Esophagus (tissue), 2 donors: Measurements from ENCODE around the gene LRP1B. TPM values are rescaled to one million over a fixed set of nuclear protein-coding genes. Genes with fewer than 3 reads are reported as not detected.

Source experiments
- H3K27ac ChIP-seq, 2 donors: one replicate each; pipeline ENCODE4 v1.5.1; 2013; ENCODE audit warnings: low read depth in 2 of 2, mild to moderate bottlenecking in 2 of 2, inconsistent platforms in 1 of 2, low read length in 1 of 2, moderate library complexity in 1 of 2
- H3K27me3 ChIP-seq, 2 donors: one replicate each; pipeline ENCODE4 v1.6.1; 2013; ENCODE audit warnings: low read length in 2 of 2, control low read depth in 1 of 2, mild to moderate bottlenecking in 1 of 2; ENCODE audit not compliant: insufficient read depth in 2 of 2, control insufficient read depth in 1 of 2
- H3K36me3 ChIP-seq, 2 donors: one replicate each; pipeline ENCODE4 v1.6.1; 2013; ENCODE audit warnings: low read length in 1 of 2; ENCODE audit not compliant: control insufficient read depth in 2 of 2, insufficient read depth in 2 of 2
- H3K4me1 ChIP-seq, 2 donors: one replicate each; pipeline ENCODE4 v1.6.1; 2013; ENCODE audit warnings: low read length in 1 of 2; ENCODE audit not compliant: control insufficient read depth in 2 of 2, insufficient read depth in 2 of 2
- H3K4me3 ChIP-seq, 2 donors: one replicate each; pipeline ENCODE4 v1.5.1; 2013; ENCODE audit warnings: low read length in 2 of 2, mild to moderate bottlenecking in 2 of 2, low read depth in 1 of 2, moderate library complexity in 1 of 2
- H3K9me3 ChIP-seq, 2 donors: one replicate each; pipeline ENCODE4 v1.6.1; 2013; ENCODE audit warnings: mild to moderate bottlenecking in 2 of 2, low read depth in 1 of 2, low read length in 1 of 2, moderate library complexity in 1 of 2; ENCODE audit not compliant: control insufficient read depth in 2 of 2, insufficient read depth in 1 of 2
- WGBS, 2 donors: extraction: QIAGEN DNeasy Blood & Tissue Kit; methylation state at CpG; one replicate each; pipeline ENCODE4 v1.1.7; 2013; 5-methylcytosine and 5-hydroxymethylcytosine counted together
- polyA plus RNA-seq, 2 donors: library from polyadenylated mRNA; stranded (reverse); fragments of 200-250 nt; gene quantifications; one replicate each; pipeline ENCODE4 v1.2.3, GENCODE V29; 2013
- donor health status: healthy with polysubstance abuse.
- donor health status: Bipolar disorder and iron deficiency.

The LRP1B gene
- polyA plus RNA-seq, 2 donors = 0.02 to 0.10 TPM

- Histone ChIP-seq H3K4me3 (no peak overlapping the region), H3K27me3 (no peaks in the 10 kb centered on the region), H3K4me1 (no peaks in the 10 kb centered on the region), H3K27ac (no peak overlapping the region), H3K9me3 (no peaks in the 10 kb centered on the region), H3K36me3 (no peaks in the 10 kb centered on the region)
- 90 to 92% methylated on average over 3 of the region's 3 CpGs for WGBS, 2 donors
Measured at GRCh38 chr2:140621583-140622362, 1509.0 kb downstream of the LRP1B start.

DNA sequence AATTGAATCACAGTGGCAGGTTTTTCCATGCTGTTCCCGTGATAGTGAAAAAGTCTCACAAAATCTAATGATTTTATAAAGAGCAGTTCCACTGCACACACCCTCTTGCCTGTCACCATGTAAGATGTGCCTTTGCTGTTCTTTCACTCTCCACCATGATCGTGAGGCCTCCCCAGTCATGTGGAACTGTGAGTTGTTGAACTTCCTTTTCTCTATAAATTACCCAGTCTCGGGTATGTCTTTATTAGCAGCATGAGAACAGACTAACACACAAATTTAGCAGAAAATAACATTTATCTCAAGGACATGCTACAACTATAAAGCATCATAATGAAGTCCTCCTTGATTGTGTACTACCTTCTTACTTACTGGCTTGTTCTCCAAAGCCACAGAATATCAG lies 1526.0 kb downstream of the LRP1B start:
- Histone ChIP-seq H3K27ac (no peak overlapping the region), H3K27me3 (no peaks in the 10 kb centered on the region), H3K4me1 (no peaks in the 10 kb centered on the region), H3K4me3 (no peak overlapping the region), H3K36me3 (no peaks in the 10 kb centered on the region), H3K9me3 (no peaks in the 10 kb centered on the region)
- WGBS, 2 donors = 80 to 82% methylated on average over 3 of the region's 3 CpGs

- Histone ChIP-seq H3K9me3 (no peaks in the 10 kb centered on the region), H3K27me3 (no peaks in the 10 kb centered on the region), H3K4me1 (no peaks in the 10 kb centered on the region), H3K4me3 (no peak overlapping the region), H3K36me3 (no peaks in the 10 kb centered on the region), H3K27ac (no peak overlapping the region)
- WGBS, 2 donors = 27 to 37% methylated on average over 1 of the region's 1 CpG
Measured at GRCh38 chr2:140604096-140604495, 1526.7 kb downstream of the LRP1B start.

- Histone ChIP-seq H3K27ac (no peak overlapping the region), H3K4me3 (no peak overlapping the region), H3K4me1 (no peaks in the 10 kb centered on the region), H3K36me3 (no peaks in the 10 kb centered on the region), H3K9me3 (no peaks in the 10 kb centered on the region), H3K27me3 (no peaks in the 10 kb centered on the region)
- WGBS, 2 donors = 67 to 80% methylated on average over 4 of the region's 4 CpGs
Measured at GRCh38 chr2:140603416-140603815, 1527.4 kb downstream of the LRP1B start.

GRCh38 chr2:140601801-140602200 lies 1529.0 kb downstream of the LRP1B start:
- Histone ChIP-seq H3K9me3 (no peaks in the 10 kb centered on the region), H3K27ac (no peak overlapping the region), H3K27me3 (no peaks in the 10 kb centered on the region), H3K36me3 (no peaks in the 10 kb centered on the region), H3K4me1 (no peaks in the 10 kb centered on the region), H3K4me3 (no peak overlapping the region)
- 66 to 68% methylated on average over 3 of the region's 3 CpGs for whole genome bisulfite sequencing, 2 donors

GRCh38 chr2:140601342-140601741 lies 1529.5 kb downstream of the LRP1B start:
- Histone ChIP-seq H3K4me3 (no peak overlapping the region), H3K9me3 (no peaks in the 10 kb centered on the region), H3K36me3 (no peaks in the 10 kb centered on the region), H3K27me3 (no peaks in the 10 kb centered on the region), H3K4me1 (no peaks in the 10 kb centered on the region), H3K27ac (no peak overlapping the region)
- WGBS, 2 donors = 50 to 75% methylated on average over 1 of the region's 1 CpG

GRCh38 chr2:140600116-140600515 lies 1530.7 kb downstream of the LRP1B start:
- no peaks in the 10 kb centered on the region for H3K36me3 ChIP-seq
- 67 to 71% methylated on average over 1 of the region's 1 CpG for WGBS, 2 donors

DNA sequence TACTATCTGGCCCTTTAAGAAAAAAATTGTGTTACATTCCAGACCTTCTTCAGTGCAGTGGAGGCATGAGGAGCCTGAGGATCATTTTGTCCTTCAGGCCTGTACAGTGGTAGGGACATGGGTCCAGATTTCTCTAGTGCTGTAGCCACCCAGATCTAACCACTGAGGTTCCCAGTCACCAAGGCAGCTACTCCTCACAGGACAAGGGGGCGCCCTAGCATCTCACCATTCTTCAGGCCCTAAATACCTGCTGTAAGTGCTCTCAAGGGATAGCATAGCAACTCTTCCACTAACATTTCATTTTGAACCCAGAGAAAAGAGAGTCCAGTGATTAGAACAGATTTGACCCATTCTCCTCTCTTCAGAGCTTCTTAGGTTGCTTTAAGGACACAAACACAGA lies 1533.0 kb downstream of the LRP1B start:
- Histone ChIP-seq H3K36me3 (no peaks in the 10 kb centered on the region), H3K27ac (no peak overlapping the region), H3K27me3 (no peaks in the 10 kb centered on the region), H3K4me3 (no peak overlapping the region), H3K9me3 (no peaks in the 10 kb centered on the region), H3K4me1 (no peaks in the 10 kb centered on the region)
- 88 to 93% methylated on average over 1 of the region's 1 CpG for WGBS, 2 donors

More at GRCh38 chr2:140600116-140600515, 1530.7 kb downstream of the LRP1B start:
- Histone ChIP-seq H3K9me3 (no peaks in the 10 kb centered on the region), H3K27ac (no peak overlapping the region), H3K4me1 (no peaks in the 10 kb centered on the region), H3K4me3 (no peak overlapping the region), H3K27me3 (no peaks in the 10 kb centered on the region)

DNA sequence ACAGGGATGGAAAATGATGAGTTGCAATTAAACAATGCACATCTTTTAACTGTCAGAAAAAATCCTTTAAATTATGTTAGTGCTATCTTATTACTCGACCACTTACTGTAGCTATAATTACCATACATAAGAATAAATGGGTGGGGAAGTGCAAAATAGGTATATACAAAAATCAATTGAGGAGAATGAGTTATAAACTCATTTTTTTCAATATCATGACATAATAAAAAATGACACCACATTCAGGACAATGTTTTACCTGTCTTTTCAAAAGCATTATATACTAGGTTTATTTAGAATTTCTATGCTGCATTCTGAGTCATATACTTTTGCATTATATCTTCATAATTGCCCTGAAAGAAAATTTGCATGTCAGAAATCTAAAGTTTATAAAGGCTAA lies 1533.6 kb downstream of the LRP1B start:
- H3K36me3 ChIP-seq = no peaks in the 10 kb centered on the region
- H3K9me3 ChIP-seq = no peaks in the 10 kb centered on the region
- H3K27ac ChIP-seq = no peak overlapping the region
- 51 to 62% methylated on average over 1 of the region's 1 CpG for WGBS, 2 donors
- no peaks in the 10 kb centered on the region for H3K27me3 ChIP-seq
- H3K4me1 ChIP-seq = no peaks in the 10 kb centered on the region
- H3K4me3 ChIP-seq = no peak overlapping the region

- no peaks in the 10 kb centered on the region for H3K9me3 ChIP-seq
- H3K27ac ChIP-seq = no peak overlapping the region
- WGBS, 2 donors = 68 to 88% methylated on average over 4 of the region's 4 CpGs
- no peaks in the 10 kb centered on the region for H3K27me3 ChIP-seq
- no peaks in the 10 kb centered on the region for H3K36me3 ChIP-seq
- H3K4me3 ChIP-seq = no peak overlapping the region
- H3K4me1 ChIP-seq = no peaks in the 10 kb centered on the region
Measured at GRCh38 chr2:140596447-140596846, 1534.4 kb downstream of the LRP1B start.
